Medulla oblongata (tissue), 1 donor: Measurements from ENCODE around the gene ALDH1L1.

Source experiments
- DNase-seq: peaks from one replicate; pipeline ENCODE4 v3.0.0-alpha.2; 2015; ENCODE audit errors: extremely low spot score

ALDH1L1 gene

GRCh38 chr3:126154391-126155279, 25.8 kb downstream of the ALDH1L1 start:
- DNase-seq: no peak

DNA sequence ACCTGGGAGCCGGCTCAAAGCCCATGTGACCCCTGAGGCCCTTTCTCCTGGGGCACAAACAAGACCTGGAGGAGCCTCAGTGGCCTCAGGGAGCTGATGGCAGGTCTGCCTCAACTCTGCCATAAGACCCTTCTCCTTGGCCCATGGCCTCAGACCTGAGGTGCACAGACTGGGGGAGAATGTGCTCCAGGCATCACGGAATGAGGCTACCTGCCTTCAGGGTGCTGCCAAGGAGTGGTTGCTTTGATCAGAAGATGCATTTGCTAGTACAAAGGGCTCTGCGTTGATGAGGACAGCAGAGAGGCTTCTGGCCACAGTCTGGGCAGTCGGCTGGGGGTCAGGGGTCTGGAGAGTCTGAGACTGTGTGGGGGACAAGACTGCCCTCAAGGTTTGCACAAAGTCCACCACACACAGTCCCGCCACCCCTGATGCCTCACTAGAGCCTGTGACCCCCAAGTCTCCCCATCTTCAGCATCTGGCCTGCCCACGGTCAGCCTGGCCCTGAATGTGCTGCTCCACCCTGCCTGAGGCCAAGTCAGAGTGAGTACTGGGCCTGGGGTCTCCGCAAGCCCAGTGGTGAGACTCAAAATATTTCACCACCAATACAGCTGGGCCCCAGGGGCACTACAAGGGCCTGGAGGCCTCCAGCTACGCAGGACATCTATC, 26.6 kb downstream of the ALDH1L1 start:
- DNase-seq: no peak

DNA sequence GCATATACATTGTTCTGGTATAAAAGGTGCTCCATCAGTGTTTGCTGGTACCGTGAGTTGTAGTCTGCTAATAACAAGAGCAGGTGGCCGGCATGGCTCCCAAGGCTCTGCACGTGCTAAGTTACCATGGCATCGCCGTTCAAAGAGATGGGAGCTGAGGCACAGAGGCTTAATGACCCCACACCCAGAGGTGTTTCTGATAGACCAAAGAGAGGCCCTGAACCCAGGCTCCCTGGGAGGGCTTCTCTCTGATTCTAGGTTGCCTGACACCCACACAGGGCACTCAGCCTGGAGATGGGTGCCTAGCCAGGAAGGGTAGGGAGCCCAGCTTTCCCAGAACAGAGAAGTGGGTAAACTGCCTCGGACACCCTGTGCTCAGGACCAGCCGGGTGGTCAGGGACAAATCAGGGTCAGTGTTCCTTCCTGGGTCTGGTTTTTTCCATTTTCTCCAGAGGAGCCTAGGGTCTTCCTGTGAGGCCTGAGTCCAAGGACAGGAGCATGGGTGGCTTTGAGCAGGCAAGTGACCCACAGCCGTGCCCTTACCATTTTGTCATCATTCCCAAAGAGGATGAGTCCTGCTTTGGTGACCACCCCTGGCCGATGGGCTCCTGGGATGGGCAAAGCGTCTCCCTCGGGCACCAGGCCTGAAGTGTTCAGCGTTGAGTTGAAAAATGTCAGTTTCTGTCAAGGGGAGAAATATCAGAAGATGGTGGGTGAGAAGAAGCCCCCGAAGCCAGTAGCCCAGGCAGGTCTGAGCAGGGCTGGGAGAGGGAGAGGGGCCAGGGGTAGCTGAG, 27.3 kb downstream of the ALDH1L1 start:
- no peak for DNase-seq

GRCh38 chr3:126152458-126152857, 27.9 kb downstream of the ALDH1L1 start:
- DNase-seq: no peak

- no peak for DNase-seq
These were observed 28.7 kb downstream of the ALDH1L1 start for GRCh38 chr3:126151562-126152302.

GRCh38 chr3:126149960-126150515, 30.3 kb downstream of the ALDH1L1 start:
- DNase-seq: no peak

DNA sequence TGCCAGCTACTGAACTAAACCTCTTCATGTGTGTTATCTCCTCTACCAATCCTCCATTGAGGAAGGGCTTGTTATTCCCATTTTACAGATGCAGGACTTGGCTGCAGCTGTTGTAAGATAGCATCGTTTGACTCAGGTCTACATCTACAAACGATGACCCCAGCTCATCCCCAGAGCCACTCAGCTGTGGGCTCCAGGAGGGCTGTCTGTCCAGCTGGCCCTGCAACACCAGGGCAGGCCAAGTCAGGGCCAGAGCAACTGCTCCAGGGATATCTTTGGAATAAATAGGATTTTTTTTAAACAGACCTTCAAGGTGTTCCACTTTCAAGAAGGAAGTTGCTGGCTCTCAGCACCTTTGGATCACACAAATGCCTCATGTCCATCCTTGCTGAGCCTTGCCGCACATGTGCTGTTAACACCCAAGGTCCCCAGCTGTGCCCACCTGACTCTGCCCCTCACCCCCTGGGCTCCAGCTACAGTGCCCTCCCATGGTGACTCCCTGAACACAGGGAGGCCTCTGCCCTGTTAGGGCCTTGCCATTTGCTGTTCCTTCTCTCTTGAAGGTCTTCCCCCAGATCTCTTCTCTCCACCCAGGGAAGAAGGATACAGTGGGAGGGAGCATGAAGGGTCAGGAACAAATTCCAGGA, 31.0 kb downstream of the ALDH1L1 start:
- no peak for DNase-seq

DNA sequence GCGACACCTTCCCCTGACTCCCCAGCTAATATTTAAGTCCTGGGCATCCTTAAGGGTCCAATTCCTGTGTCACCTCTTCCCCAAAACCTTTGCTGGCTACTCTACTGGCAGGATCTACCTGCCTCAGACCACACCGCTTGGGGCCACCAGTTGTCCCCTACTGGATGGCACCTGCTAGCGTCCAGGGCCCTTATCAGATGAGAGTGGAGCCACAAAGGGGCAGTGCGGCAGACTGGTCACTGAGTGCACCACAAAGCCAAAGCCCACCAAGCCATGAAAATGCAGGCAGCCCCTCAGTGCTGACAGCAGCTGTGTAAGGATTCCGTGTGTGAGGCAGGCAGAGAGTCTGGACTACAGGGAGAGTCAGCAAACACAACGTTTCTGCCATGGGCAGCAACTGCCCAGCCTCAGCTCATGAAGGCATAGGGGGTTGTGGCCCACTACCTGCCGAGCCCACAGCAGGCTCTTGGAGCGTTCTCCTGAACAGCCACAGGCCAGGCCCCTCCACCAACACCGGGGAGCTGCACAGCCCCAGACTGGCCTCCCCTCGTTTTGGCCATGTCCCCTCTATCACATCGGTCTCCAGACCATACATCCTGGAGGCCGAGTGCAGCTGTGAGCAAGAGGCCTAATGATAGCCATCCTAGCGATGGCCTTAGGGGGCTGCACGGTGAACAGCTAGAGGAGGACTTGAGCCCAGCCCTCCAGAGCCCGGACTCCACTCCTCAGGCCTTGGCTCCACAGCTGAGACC, 32.3 kb downstream of the ALDH1L1 start:
- no peak for DNase-seq

DNA sequence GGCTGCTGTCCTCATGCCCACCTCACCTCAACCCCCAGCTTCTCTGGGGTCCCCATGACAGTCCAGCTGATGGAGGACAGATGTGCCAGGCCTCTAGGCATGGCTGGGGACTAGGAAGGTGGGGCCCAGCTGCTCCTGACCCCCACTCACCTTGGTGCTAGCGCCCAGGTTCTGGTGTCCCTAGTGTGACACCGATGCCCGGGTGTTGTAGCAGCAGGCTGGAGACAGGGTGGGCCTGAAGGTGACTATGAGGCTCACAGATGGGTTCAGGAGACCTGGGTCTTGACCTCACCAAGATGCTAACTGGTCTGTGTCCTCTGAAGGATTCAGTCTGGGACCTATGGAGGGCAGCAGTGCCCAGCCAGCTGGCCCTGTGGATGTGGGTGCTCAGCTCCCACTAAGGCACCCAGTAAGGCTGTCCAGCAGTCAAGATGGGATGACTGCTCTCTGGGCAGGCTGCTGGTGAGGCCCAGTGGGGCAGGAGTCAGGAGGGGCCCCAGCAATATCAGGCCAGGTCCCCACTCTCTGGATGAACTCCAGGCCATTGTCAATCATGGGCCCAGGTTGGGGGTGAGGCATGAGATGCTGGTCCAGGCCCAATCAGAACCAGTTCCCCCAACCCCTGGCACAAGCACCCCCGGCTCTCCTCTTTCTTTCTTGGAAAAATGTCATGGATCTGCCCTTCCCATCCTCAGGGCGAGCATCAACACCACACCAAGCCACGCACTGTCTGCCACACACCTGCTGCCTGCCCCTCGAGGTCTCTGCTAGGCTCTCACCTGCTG, 33.0 kb downstream of the ALDH1L1 start:
- no peak for DNase-seq

GRCh38 chr3:126146525-126147146, 33.8 kb downstream of the ALDH1L1 start:
- no peak for DNase-seq

DNA sequence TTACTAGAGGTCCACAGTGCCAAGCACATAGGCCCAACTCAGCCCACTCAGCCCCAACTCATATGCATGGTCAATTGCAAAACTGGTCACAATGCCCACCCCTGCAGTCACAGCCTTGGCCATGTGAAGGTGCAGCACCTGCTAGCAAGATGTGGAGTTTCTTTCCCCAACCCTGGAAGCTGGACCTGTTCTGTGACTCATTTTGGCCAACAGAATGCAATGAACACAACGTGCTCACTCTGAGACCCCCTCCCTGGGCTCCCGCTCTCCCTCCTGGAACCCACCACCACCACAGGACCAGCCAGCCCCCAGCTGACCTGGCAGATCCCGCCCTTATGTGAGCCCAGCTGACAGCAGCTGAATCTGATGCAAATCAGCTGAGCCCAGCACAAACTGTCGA, 34.4 kb downstream of the ALDH1L1 start:
- DNase-seq: no peak

- DNase-seq: no peak
These were observed 37.7 kb downstream of the ALDH1L1 start for GRCh38 chr3:126142652-126143051.

GRCh38 chr3:126137490-126138130, 42.8 kb downstream of the ALDH1L1 start:
- DNase-seq: no peak

DNA sequence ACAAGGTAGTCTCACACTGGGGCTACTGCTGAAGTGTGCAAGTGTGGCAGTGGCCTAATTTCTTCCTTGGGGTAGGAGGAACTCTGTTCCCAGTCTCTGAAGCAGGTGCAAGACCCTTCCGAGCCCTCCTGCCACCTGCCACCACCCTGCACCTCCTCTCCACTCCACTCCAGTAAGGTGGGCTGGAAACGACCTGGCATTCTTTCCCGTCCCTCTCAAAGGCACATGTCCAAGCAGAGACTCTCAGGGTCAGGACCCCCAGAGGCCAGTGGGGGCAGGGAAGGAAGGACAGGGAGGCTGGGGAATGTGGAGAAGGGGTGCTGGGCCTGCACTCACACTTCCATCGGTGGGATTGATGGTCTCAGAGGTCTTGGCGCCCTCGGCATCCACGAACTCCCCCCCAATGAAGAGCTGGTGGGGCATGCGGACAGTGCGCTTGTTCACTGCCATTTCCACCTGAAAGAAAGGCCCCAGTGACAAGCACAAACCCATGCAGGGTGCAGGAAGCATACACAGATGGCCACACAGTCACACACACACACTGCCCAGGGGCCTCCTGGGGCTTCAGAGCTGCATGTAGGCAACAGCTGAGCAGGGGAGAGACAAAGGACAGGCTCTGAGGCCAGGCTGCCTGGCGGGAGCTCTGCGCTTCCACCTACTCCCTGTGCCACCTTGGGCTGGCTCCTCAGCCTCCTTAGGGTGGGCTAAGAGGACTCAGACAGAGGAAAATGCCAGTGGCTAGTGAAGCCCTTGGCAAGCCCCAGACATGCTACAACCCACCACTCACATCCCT, 43.8 kb downstream of the ALDH1L1 start:
- no peak for DNase-seq

GRCh38 chr3:126135406-126136076, 44.8 kb downstream of the ALDH1L1 start:
- no peak for DNase-seq

GRCh38 chr3:126135071-126135405, 45.3 kb downstream of the ALDH1L1 start:
- DNase-seq: no peak
